ENCODE measurements around the gene VEZF1. TPM values are rescaled to one million over a fixed set of nuclear protein-coding genes. Genes with fewer than 3 reads are reported as not detected.

Gene VEZF1
- total and polyA plus RNA-seq, 9 donors = 31.6 to 83.5 (median 71.7) TPM

DNA sequence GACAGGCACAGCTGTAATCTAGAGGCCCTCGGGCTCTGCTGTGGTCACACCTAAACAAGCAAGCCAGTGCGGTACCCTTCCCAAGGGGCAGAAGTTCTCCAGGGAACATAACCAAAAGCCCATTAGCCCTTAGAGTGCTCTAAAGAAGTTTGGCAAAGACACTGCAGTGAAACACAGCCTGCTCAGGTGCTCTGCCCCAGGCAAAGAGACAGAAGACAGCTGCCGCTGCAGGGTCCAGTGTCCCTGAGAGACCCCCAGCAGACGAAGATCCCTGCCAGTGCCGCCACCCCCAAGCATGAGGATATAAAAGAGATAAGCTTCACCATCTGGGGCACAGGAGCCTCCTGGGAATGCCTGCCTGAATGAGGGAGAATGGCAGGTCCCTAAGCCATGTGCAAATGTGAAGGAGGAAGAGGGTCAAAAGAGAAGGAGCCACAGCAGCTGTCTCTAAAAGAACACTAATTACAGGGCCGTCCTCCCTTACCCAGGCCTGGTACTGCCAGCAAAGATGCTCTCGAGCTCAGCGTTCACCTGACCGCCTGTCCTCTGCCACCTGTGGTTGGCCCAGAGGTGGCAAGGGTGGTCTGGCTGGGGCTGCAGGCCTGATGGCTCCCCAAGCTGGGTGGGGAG, 62.6 kb downstream of the VEZF1 start:
- H3K9me3 ChIP-seq = no peaks in the 10 kb centered on the region
- H3K4me3 ChIP-seq = no peak overlapping the region
- H3K27ac ChIP-seq = no peak overlapping the region
- H3K36me3 ChIP-seq = no peaks in the 10 kb centered on the region
- no peak for TF ChIP-seq POLR2A (IDR thresholded peaks at IDR 0.05)
- TF ChIP-seq CTCF (IDR thresholded peaks at IDR 0.05) = no peak
- TF ChIP-seq EP300 (IDR thresholded peaks at IDR 0.05) = no peak
- no peaks in the 10 kb centered on the region for H3K27me3 ChIP-seq
- H3K4me1 ChIP-seq (ENCODE audit: insufficient read depth) = peaks cover 10% of the 10 kb centered on the region
- 71 to 88% (median 80%) methylated on average over 9 of the region's 9 CpGs for WGBS, 3 donors
- intact Hi-C loops (cut with DNase I) = no loop called here
- DNase-seq = no peak

GRCh38 chr17:57924677-57925076, 63.4 kb downstream of the VEZF1 start:
- H3K36me3 ChIP-seq = no peaks in the 10 kb centered on the region
- H3K27me3 ChIP-seq = no peaks in the 10 kb centered on the region
- no peaks in the 10 kb centered on the region for H3K9me3 ChIP-seq
- H3K4me1 ChIP-seq (ENCODE audit: insufficient read depth) = peaks cover 10% of the 10 kb centered on the region
- DNase-seq = no peak
- no peak for TF ChIP-seq EP300 (IDR thresholded peaks at IDR 0.05)
- TF ChIP-seq POLR2A (IDR thresholded peaks at IDR 0.05) = no peak
- no peak for TF ChIP-seq CTCF (IDR thresholded peaks at IDR 0.05)
- intact Hi-C loops (cut with DNase I) = no loop called here
- H3K27ac ChIP-seq = no peak overlapping the region
- no peak overlapping the region for H3K4me3 ChIP-seq
- WGBS, 3 donors = 74 to 80% (median 75%) methylated on average over 4 of the region's 4 CpGs

Small RNA genes within 50 kb of the gene (small RNA-seq; reads per million reads assigned to genes)
- gene AC015813.4 = not detected

Other genes with a start within 250 kb of the VEZF1 start
- not detected for gene CCDC182, start 243.0 kb downstream of the VEZF1 start, total RNA-seq
- not detected for gene CCDC182, start 243.0 kb downstream of the VEZF1 start, polyA plus RNA-seq
- 10 to 100 TPM; 12.2 to 37.9 (median 31.2) TPM for gene MRPS23, start 138.2 kb downstream of the VEZF1 start, total RNA-seq
- 10 to 100 TPM; 23.4 to 26.2 TPM for gene MRPS23, start 138.2 kb downstream of the VEZF1 start, polyA plus RNA-seq
- 10 to 100 TPM in 6 of 7 donors, 1 to 10 TPM in 1; 6.7 to 30.2 (median 22.9) TPM for gene CUEDC1, start 32.8 kb downstream of the VEZF1 start, total RNA-seq
- gene CUEDC1, start 32.8 kb downstream of the VEZF1 start, polyA plus RNA-seq = 10 to 100 TPM; 14.2 to 18.6 TPM
- gene SRSF1, start 19.0 kb upstream of the VEZF1 start, total RNA-seq = 100 to 1,000 TPM in 6 of 7 donors, 10 to 100 TPM in 1; 89.8 to 184 (median 159) TPM
- gene SRSF1, start 19.0 kb upstream of the VEZF1 start, polyA plus RNA-seq = 100 to 1,000 TPM in 1 of 2 donors, 10 to 100 TPM in 1; 77.8 to 157 TPM
- 10 to 100 TPM; 11.0 to 42.5 (median 34.1) TPM for gene DYNLL2, start 95.2 kb upstream of the VEZF1 start, total RNA-seq
- gene DYNLL2, start 95.2 kb upstream of the VEZF1 start, polyA plus RNA-seq = 10 to 100 TPM; 18.4 to 51.1 TPM
- not detected for gene OR4D1, start 160.1 kb upstream of the VEZF1 start, total RNA-seq
- gene OR4D1, start 160.1 kb upstream of the VEZF1 start, polyA plus RNA-seq = under 1 TPM in 1 of 2 donors, not detected in 1; 0.03 TPM
- not detected for gene OR4D2, start 178.7 kb upstream of the VEZF1 start, total RNA-seq
- not detected for gene OR4D2, start 178.7 kb upstream of the VEZF1 start, polyA plus RNA-seq
- not detected for gene EPX, start 204.5 kb upstream of the VEZF1 start, total RNA-seq
- gene EPX, start 204.5 kb upstream of the VEZF1 start, polyA plus RNA-seq = not detected
- 10 to 100 TPM; 10.0 to 26.0 (median 19.9) TPM for gene MKS1, start 231.0 kb upstream of the VEZF1 start, total RNA-seq
- gene MKS1, start 231.0 kb upstream of the VEZF1 start, polyA plus RNA-seq = 10 to 100 TPM; 12.6 to 15.5 TPM

Measured in ovary (tissue), 9 donors.